NT2/D1 (cell line): ENCODE data around the gene CRACDL.

ENCODE experiments used
- DNase-seq: peaks from one replicate; pipeline ENCODE4 v3.0.0-alpha.2; 2011; ENCODE audit warnings: low read depth, low spot score
- H3K27me3 ChIP-seq: 2 replicates; pipeline ENCODE4 v1.6.0; 2011; ENCODE audit warnings: mild to moderate bottlenecking; ENCODE audit not compliant: insufficient read length, insufficient read depth
- H3K36me3 ChIP-seq: 2 replicates; pipeline ENCODE4 v1.6.1; 2011; ENCODE audit warnings: mild to moderate bottlenecking, low read length, mixed read lengths; ENCODE audit not compliant: insufficient read depth, insufficient read length
- H3K4me1 ChIP-seq: 2 replicates; pipeline ENCODE4 v1.5.1; 2011; ENCODE audit not compliant: insufficient read depth, insufficient read length
- H3K4me3 ChIP-seq: 2 replicates; pipeline ENCODE4 v1.5.1; 2011; ENCODE audit warnings: low read depth; ENCODE audit not compliant: insufficient read length
- H3K9ac ChIP-seq: 2 replicates; pipeline ENCODE4 v1.6.0; 2011; ENCODE audit warnings: low read depth; ENCODE audit not compliant: insufficient read length
- H3K9me3 ChIP-seq: 2 replicates; pipeline ENCODE4 v1.5.1; 2011; ENCODE audit warnings: mild to moderate bottlenecking, low read length; ENCODE audit not compliant: insufficient read depth
- SUZ12 ChIP-seq: IDR thresholded peaks from 2 replicates; pipeline ENCODE4 v1.6.1; 2011; ENCODE audit not compliant: insufficient read length, insufficient read depth; ENCODE audit errors: extremely low read depth
- YY1 ChIP-seq: IDR thresholded peaks from 2 replicates; pipeline ENCODE4 v1.6.1; 2011; ENCODE audit not compliant: insufficient read length, insufficient read depth
- ZNF274 ChIP-seq: IDR thresholded peaks from 2 replicates; pipeline ENCODE4 v1.6.1; 2011; ENCODE audit warnings: mild to moderate bottlenecking, low read depth, low read length

Gene CRACDL

DNA sequence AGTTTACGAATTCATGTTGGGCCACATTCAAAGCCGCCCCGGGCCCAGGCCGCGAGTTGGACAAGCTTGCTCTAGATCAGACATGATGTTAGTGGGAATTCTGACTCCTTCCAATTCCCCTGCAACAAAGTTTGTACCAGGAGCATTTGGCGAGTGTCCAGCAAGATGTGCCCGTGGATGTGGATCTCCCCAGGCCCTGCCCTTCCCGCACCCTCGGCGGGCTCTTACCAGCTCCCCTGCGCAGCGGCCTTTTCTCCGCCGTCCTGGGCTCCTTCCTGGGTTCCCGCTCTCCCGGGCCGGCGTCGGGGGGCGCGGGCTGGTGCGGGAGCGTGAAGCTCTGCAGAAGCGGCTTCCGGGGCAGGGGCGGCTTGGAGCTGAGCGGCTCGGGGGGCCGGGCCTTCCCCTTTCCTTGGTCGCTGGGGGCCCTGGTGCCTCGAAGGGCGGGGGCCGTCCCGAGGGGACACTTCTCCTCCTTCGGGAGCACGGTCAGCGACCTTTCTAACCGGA is 114.3 kb downstream of the CRACDL start:
- peaks cover 41% of the 10 kb centered on the region for H3K27me3 ChIP-seq
- TF ChIP-seq ZNF274: no peak
- no peak for TF ChIP-seq YY1
- no peak for TF ChIP-seq SUZ12
- peaks cover 5% of the 10 kb centered on the region for H3K4me1 ChIP-seq
- DNase-seq: no peak
- H3K9me3 ChIP-seq: peaks cover 11% of the 10 kb centered on the region; the same call in 1 of the 2 replicates
- no peaks in the 10 kb centered on the region for H3K36me3 ChIP-seq
- H3K4me3 ChIP-seq: no peak overlapping the region
- H3K9ac ChIP-seq: no peak overlapping the region

DNA sequence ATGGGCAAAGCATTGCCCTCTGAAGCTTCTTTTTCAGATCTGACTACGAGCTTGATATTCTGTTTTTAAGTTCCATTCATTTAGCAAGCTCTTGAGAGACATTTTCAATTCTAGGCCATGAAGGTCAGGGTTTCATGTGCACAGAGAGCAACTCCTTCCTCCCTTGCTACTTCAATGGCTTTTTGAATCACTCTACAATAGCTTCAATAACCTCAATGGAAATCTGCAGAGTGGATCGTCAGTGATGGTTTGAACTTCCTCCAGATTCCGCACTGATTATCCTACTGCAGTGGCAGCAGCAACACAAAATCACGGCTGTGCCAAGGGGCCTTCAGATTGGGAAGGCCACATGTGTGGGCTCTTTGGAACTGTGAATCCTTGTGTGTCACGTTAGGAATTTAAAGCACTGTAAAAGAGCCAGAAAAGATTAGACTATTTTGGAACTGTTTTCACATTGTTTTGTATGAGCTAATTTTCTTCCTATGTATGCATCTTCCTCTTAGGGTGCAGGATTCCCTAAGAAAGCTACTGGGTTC is 116.7 kb downstream of the CRACDL start:
- Histone ChIP-seq H3K27me3 (peaks cover 33% of the 10 kb centered on the region), H3K4me1 (peaks cover 5% of the 10 kb centered on the region), H3K9me3 (peaks cover 11% of the 10 kb centered on the region; the same call in 1 of the 2 replicates), H3K9ac (no peak overlapping the region), H3K36me3 (no peaks in the 10 kb centered on the region), H3K4me3 (no peak overlapping the region)
- DNase-seq: no peak
- TF ChIP-seq YY1 (no peak), ZNF274 (no peak), SUZ12 (no peak)

DNA sequence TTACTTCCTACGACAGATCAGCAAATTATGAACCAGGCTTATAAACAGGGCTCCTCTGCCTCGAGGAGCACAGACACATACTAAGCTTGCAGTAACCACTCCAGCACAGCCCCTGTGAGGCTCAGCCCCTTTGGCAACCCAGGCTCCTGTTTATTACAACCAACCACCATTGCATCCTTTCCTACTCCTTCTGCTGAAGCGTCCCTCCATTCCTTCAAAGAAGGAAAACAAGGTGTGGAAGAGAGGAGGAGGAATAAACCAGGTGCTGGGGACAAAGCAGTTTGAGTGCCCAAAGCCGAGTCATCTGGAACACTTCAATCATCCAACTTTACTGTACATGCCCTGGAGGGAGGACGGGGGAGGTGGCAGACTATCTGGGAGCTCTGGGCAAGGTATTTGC is 117.9 kb downstream of the CRACDL start:
- TF ChIP-seq ZNF274 (no peak), YY1 (no peak), SUZ12 (no peak)
- H3K36me3 ChIP-seq: no peaks in the 10 kb centered on the region
- peaks cover 3% of the 10 kb centered on the region for H3K4me1 ChIP-seq
- peaks cover 11% of the 10 kb centered on the region; the same call in 1 of the 2 replicates for H3K9me3 ChIP-seq
- no peak overlapping the region for H3K9ac ChIP-seq
- peaks cover 24% of the 10 kb centered on the region for H3K27me3 ChIP-seq
- no peak overlapping the region for H3K4me3 ChIP-seq
- DNase-seq: no peak

DNA sequence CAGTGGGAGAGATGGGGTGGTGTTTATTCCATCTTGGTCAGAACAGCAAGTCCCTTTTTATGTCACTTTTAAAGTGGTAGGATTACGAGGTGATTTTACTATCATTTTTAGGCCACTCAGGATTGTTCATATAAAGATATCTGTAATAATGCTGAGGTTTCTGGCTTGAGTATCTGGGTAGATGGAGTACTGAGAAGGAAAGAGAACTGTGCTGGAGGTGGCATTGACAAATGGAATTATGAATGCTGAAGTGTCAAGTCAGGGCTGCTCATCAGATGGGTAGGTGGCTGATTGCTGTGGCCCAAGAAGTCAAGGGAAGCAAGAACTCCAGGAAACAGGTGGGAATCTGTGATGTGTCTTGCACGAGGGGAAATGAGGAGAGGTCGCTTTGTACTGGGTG is 119.7 kb downstream of the CRACDL start:
- Histone ChIP-seq H3K4me1 (no peaks in the 10 kb centered on the region), H3K4me3 (no peak overlapping the region), H3K9me3 (peaks cover 5% of the 10 kb centered on the region; the same call in 1 of the 2 replicates), H3K27me3 (peaks cover 7% of the 10 kb centered on the region), H3K36me3 (no peaks in the 10 kb centered on the region), H3K9ac (no peak overlapping the region)
- DNase-seq: no peak
- no peak for TF ChIP-seq ZNF274
- no peak for TF ChIP-seq SUZ12
- TF ChIP-seq YY1: no peak

- Histone ChIP-seq H3K4me1 (no peaks in the 10 kb centered on the region), H3K9ac (no peak overlapping the region), H3K4me3 (no peak overlapping the region), H3K27me3 (peaks cover 2% of the 10 kb centered on the region), H3K36me3 (no peaks in the 10 kb centered on the region), H3K9me3 (peaks cover 5% of the 10 kb centered on the region; the same call in 1 of the 2 replicates)
- DNase-seq: no peak
- TF ChIP-seq YY1: no peak
- no peak for TF ChIP-seq ZNF274
- no peak for TF ChIP-seq SUZ12
Measured at GRCh38 chr2:98815795-98816194, 120.2 kb downstream of the CRACDL start.

GRCh38 chr2:98811766-98812165 is 124.3 kb downstream of the CRACDL start:
- Histone ChIP-seq H3K4me3 (no peak overlapping the region), H3K36me3 (no peaks in the 10 kb centered on the region), H3K9me3 (peaks cover 5% of the 10 kb centered on the region; the same call in 1 of the 2 replicates), H3K4me1 (peaks cover 3% of the 10 kb centered on the region), H3K9ac (no peak overlapping the region), H3K27me3 (no peaks in the 10 kb centered on the region)
- no peak for TF ChIP-seq ZNF274
- no peak for TF ChIP-seq YY1
- DNase-seq: no peak

GRCh38 chr2:98810588-98810928 is 125.5 kb downstream of the CRACDL start:
- DNase-seq: no peak
- no peaks in the 10 kb centered on the region for H3K36me3 ChIP-seq
- peaks cover 5% of the 10 kb centered on the region; the same call in 1 of the 2 replicates for H3K9me3 ChIP-seq
- H3K4me1 ChIP-seq: peaks cover 8% of the 10 kb centered on the region
- no peak overlapping the region for H3K4me3 ChIP-seq
- TF ChIP-seq ZNF274 (no peak), YY1 (no peak), SUZ12 (no peak)
- no peak overlapping the region for H3K9ac ChIP-seq
- no peaks in the 10 kb centered on the region for H3K27me3 ChIP-seq
